HG02798 (cell line): ENCODE data around the gene STAM2.
"Not testable (repeated sequence)": the region's sequence is repeated elsewhere in the genome, so short reads cannot be mapped to it uniquely, and the experiment has no call there.

ENCODE experiments used
- ATAC-seq: cut with Tn5 transposase; IDR thresholded peaks from one replicate; pipeline ENCODE4 v1.9.1; 2021; ENCODE audit warnings: mild to moderate bottlenecking; ENCODE audit not compliant: unreplicated experiment, poor library complexity

STAM2 gene

GRCh38 chr2:152115952-152116351 lies 59.6 kb downstream of the STAM2 start:
- no peak for ATAC-seq

GRCh38 chr2:152114366-152114765 lies 61.2 kb downstream of the STAM2 start:
- no peak for ATAC-seq

GRCh38 chr2:152107140-152107539 lies 68.4 kb downstream of the STAM2 start:
- not testable (repeated sequence) for ATAC-seq

- no peak for ATAC-seq
These were observed 69.1 kb downstream of the STAM2 start for GRCh38 chr2:152106464-152106863.

GRCh38 chr2:152103271-152103670 lies 72.3 kb downstream of the STAM2 start:
- ATAC-seq: no peak

- ATAC-seq: no peak
These were observed 74.6 kb downstream of the STAM2 start for GRCh38 chr2:152100961-152101360.

GRCh38 chr2:152099367-152100050 lies 76.1 kb downstream of the STAM2 start:
- ATAC-seq: no peak

- ATAC-seq: peak; percentile 44
These were observed 76.8 kb downstream of the STAM2 start, which contains the start of gene CACNB4 for GRCh38 chr2:152098496-152099366. Gene CACNB4 (minus strand): TSS chr2:152099044.

- no peak for ATAC-seq
These were observed 77.6 kb downstream of the STAM2 start for GRCh38 chr2:152097801-152098495.

- no peak for ATAC-seq
These were observed 78.2 kb downstream of the STAM2 start for GRCh38 chr2:152097290-152097800.

GRCh38 chr2:152095146-152095545 lies 80.4 kb downstream of the STAM2 start:
- no peak for ATAC-seq

GRCh38 chr2:152094014-152094413 lies 81.5 kb downstream of the STAM2 start:
- no peak for ATAC-seq

GRCh38 chr2:152093464-152093863 lies 82.1 kb downstream of the STAM2 start:
- no peak for ATAC-seq

GRCh38 chr2:152092095-152092494 lies 83.5 kb downstream of the STAM2 start:
- no peak for ATAC-seq

GRCh38 chr2:152090726-152091125 lies 84.8 kb downstream of the STAM2 start:
- ATAC-seq: not testable (repeated sequence)

- no peak for ATAC-seq
These were observed 86.3 kb downstream of the STAM2 start for GRCh38 chr2:152089238-152089637.

- ATAC-seq: no peak
These were observed 87.6 kb downstream of the STAM2 start for GRCh38 chr2:152088006-152088405.

- no peak for ATAC-seq
These were observed 89.3 kb downstream of the STAM2 start for GRCh38 chr2:152086231-152086630.

- ATAC-seq: no peak
These were observed 91.5 kb downstream of the STAM2 start for GRCh38 chr2:152084076-152084475.

GRCh38 chr2:152083202-152083875 lies 92.2 kb downstream of the STAM2 start:
- no peak for ATAC-seq
